GM21447 (cell line): ENCODE data around the gene MSI1.

Experiments
- ATAC-seq: cut with Tn5 transposase; IDR thresholded peaks from one replicate; pipeline ENCODE4 v1.9.1; 2021; ENCODE audit not compliant: unreplicated experiment

The MSI1 gene

GRCh38 chr12:120377611-120378010 lies 8.6 kb upstream of the MSI1 start:
- no peak for ATAC-seq

GRCh38 chr12:120376934-120377572 lies 8.1 kb upstream of the MSI1 start:
- no peak for ATAC-seq

- no peak for ATAC-seq
Measured at GRCh38 chr12:120376416-120376815, 7.5 kb upstream of the MSI1 start.

- no peak for ATAC-seq
Measured at GRCh38 chr12:120376009-120376408, 7.0 kb upstream of the MSI1 start.

- no peak for ATAC-seq
Measured at GRCh38 chr12:120373683-120374082, 4.7 kb upstream of the MSI1 start.

GRCh38 chr12:120370343-120371243 lies 1.6 kb upstream of the MSI1 start:
- ATAC-seq = no peak

- no peak for ATAC-seq
Measured at GRCh38 chr12:120369603-120370342, 809 bp upstream of the MSI1 start.

GRCh38 chr12:120367924-120368788 lies 808 bp downstream of the MSI1 start:
- no peak for ATAC-seq

GRCh38 chr12:120367233-120367923 lies 1.6 kb downstream of the MSI1 start:
- no peak for ATAC-seq

- ATAC-seq = no peak
Measured at GRCh38 chr12:120366845-120367232, 2.1 kb downstream of the MSI1 start.

GRCh38 chr12:120366341-120366705 lies 2.6 kb downstream of the MSI1 start:
- no peak for ATAC-seq

- ATAC-seq = no peak
Measured at GRCh38 chr12:120365675-120366340, 3.2 kb downstream of the MSI1 start.

- no peak for ATAC-seq
Measured at GRCh38 chr12:120364487-120364886, 4.5 kb downstream of the MSI1 start.

GRCh38 chr12:120363274-120363855 lies 5.6 kb downstream of the MSI1 start:
- ATAC-seq = no peak

GRCh38 chr12:120362516-120363273 lies 6.3 kb downstream of the MSI1 start:
- ATAC-seq = no peak

GRCh38 chr12:120361506-120362208 lies 7.3 kb downstream of the MSI1 start:
- ATAC-seq = no peak

GRCh38 chr12:120359128-120359527 lies 9.8 kb downstream of the MSI1 start:
- ATAC-seq = no peak
